ENCODE results near the gene DNAJC6.

DNAJC6 gene

GRCh38 chr1:65414538-65414937 lies 105.2 kb downstream of the DNAJC6 start:
- Histone ChIP-seq H3K9me3 (ENCODE audit: control insufficient read depth, low read length) (no peaks in the 10 kb centered on the region), H3K27me3 (ENCODE audit: control insufficient read depth, insufficient read depth, low read length, poor library complexity, severe bottlenecking) (no peaks in the 10 kb centered on the region), H3K4me3 (ENCODE audit: insufficient read depth, low read depth, low read length) (no peak overlapping the region), H3K27ac (ENCODE audit: insufficient read depth, low read depth, low read length, poor library complexity, severe bottlenecking) (no peak overlapping the region), H3K36me3 (ENCODE audit: control insufficient read depth, insufficient read depth, low read length) (no peaks in the 10 kb centered on the region), H3K4me1 (ENCODE audit: control insufficient read depth, insufficient read depth, low read length) (peaks cover 4% of the 10 kb centered on the region)
- 100% methylated on average over 1 of the region's 4 CpGs; no CpG with 5 or more reads in 1 of the 2 experiments for WGBS, 2 experiments

GRCh38 chr1:65416767-65417166 lies 107.4 kb downstream of the DNAJC6 start:
- Histone ChIP-seq H3K4me1 (ENCODE audit: control insufficient read depth, insufficient read depth, low read length) (peaks cover 5% of the 10 kb centered on the region), H3K9me3 (ENCODE audit: control insufficient read depth, low read length) (no peaks in the 10 kb centered on the region), H3K27me3 (ENCODE audit: control insufficient read depth, insufficient read depth, low read length, poor library complexity, severe bottlenecking) (no peaks in the 10 kb centered on the region), H3K36me3 (ENCODE audit: control insufficient read depth, insufficient read depth, low read length) (no peaks in the 10 kb centered on the region), H3K27ac (ENCODE audit: insufficient read depth, low read depth, low read length, poor library complexity, severe bottlenecking) (no peak overlapping the region), H3K4me3 (ENCODE audit: insufficient read depth, low read depth, low read length) (no peak overlapping the region)
- WGBS, 2 experiments, result 93 to 100% methylated on average over 1 of the region's 1 CpG

- H3K4me1 ChIP-seq (ENCODE audit: control insufficient read depth, insufficient read depth, low read length), result peaks cover 8% of the 10 kb centered on the region
- 82 to 95% methylated on average over 1 to 2 of the region's 2 CpGs for WGBS, 2 experiments
- H3K36me3 ChIP-seq (ENCODE audit: control insufficient read depth, insufficient read depth, low read length), result no peaks in the 10 kb centered on the region
- H3K27ac ChIP-seq (ENCODE audit: insufficient read depth, low read depth, low read length, poor library complexity, severe bottlenecking), result no peak overlapping the region
- no peaks in the 10 kb centered on the region for H3K9me3 ChIP-seq (ENCODE audit: control insufficient read depth, low read length)
- H3K4me3 ChIP-seq (ENCODE audit: insufficient read depth, low read depth, low read length), result no peak overlapping the region
- H3K27me3 ChIP-seq (ENCODE audit: control insufficient read depth, insufficient read depth, low read length, poor library complexity, severe bottlenecking), result no peaks in the 10 kb centered on the region
Measured at GRCh38 chr1:65417729-65418128, 108.4 kb downstream of the DNAJC6 start.

GRCh38 chr1:65418522-65419185 lies 109.3 kb downstream of the DNAJC6 start:
- Histone ChIP-seq H3K27me3 (ENCODE audit: control insufficient read depth, insufficient read depth, low read length, poor library complexity, severe bottlenecking) (no peaks in the 10 kb centered on the region), H3K36me3 (ENCODE audit: control insufficient read depth, insufficient read depth, low read length) (no peaks in the 10 kb centered on the region), H3K4me1 (ENCODE audit: control insufficient read depth, insufficient read depth, low read length) (peaks cover 8% of the 10 kb centered on the region), H3K4me3 (ENCODE audit: insufficient read depth, low read depth, low read length) (no peak overlapping the region), H3K27ac (ENCODE audit: insufficient read depth, low read depth, low read length, poor library complexity, severe bottlenecking) (no peak overlapping the region), H3K9me3 (ENCODE audit: control insufficient read depth, low read length) (no peaks in the 10 kb centered on the region)
- WGBS, 2 experiments, result 95 to 100% methylated on average over 3 to 4 of the region's 4 CpGs

- Histone ChIP-seq H3K27me3 (ENCODE audit: control insufficient read depth, insufficient read depth, low read length, poor library complexity, severe bottlenecking) (no peaks in the 10 kb centered on the region), H3K4me3 (ENCODE audit: insufficient read depth, low read depth, low read length) (peak overlapping the region; percentile 70), H3K4me1 (ENCODE audit: control insufficient read depth, insufficient read depth, low read length) (peaks cover 8% of the 10 kb centered on the region), H3K27ac (ENCODE audit: insufficient read depth, low read depth, low read length, poor library complexity, severe bottlenecking) (peak overlapping the region; percentile 96), H3K9me3 (ENCODE audit: control insufficient read depth, low read length) (no peaks in the 10 kb centered on the region), H3K36me3 (ENCODE audit: control insufficient read depth, insufficient read depth, low read length) (no peaks in the 10 kb centered on the region)
- WGBS, 2 experiments, result 1% methylated on average over 50 to 52 of the region's 52 CpGs
Measured at GRCh38 chr1:65419681-65420589, 110.6 kb downstream of the DNAJC6 start.

- Histone ChIP-seq H3K27me3 (ENCODE audit: control insufficient read depth, insufficient read depth, low read length, poor library complexity, severe bottlenecking) (no peaks in the 10 kb centered on the region), H3K36me3 (ENCODE audit: control insufficient read depth, insufficient read depth, low read length) (peaks cover 1% of the 10 kb centered on the region), H3K4me3 (ENCODE audit: insufficient read depth, low read depth, low read length) (peak within 1 kb of the TSS; percentile 70), H3K27ac (ENCODE audit: insufficient read depth, low read depth, low read length, poor library complexity, severe bottlenecking) (peak within 1 kb of the TSS; percentile 96), H3K4me1 (ENCODE audit: control insufficient read depth, insufficient read depth, low read length) (peaks cover 8% of the 10 kb centered on the region), H3K9me3 (ENCODE audit: control insufficient read depth, low read length) (no peaks in the 10 kb centered on the region)
- WGBS, 2 experiments, result 0% methylated on average over 60 of the region's 60 CpGs
Measured at GRCh38 chr1:65420590-65421350, 111.4 kb downstream of the DNAJC6 start, which contains the start of the genes LEPR and LEPROT. LEPR (plus strand) TSS chr1:65420668; CDS start chr1:65565566, 144,898 bp downstream. LEPROT (plus strand) TSS chr1:65420668; CDS start chr1:65420725, 57 bp downstream.

GRCh38 chr1:65421351-65422025 lies 112.1 kb downstream of the DNAJC6 start:
- no peaks in the 10 kb centered on the region for H3K9me3 ChIP-seq (ENCODE audit: control insufficient read depth, low read length)
- peak overlapping the region; percentile 70 for H3K4me3 ChIP-seq (ENCODE audit: insufficient read depth, low read depth, low read length)
- peaks cover 8% of the 10 kb centered on the region for H3K4me1 ChIP-seq (ENCODE audit: control insufficient read depth, insufficient read depth, low read length)
- H3K27me3 ChIP-seq (ENCODE audit: control insufficient read depth, insufficient read depth, low read length, poor library complexity, severe bottlenecking), result no peaks in the 10 kb centered on the region
- WGBS, 2 experiments, result 30 to 34% methylated on average over 8 to 13 of the region's 13 CpGs
- peak overlapping the region; percentile 96 for H3K27ac ChIP-seq (ENCODE audit: insufficient read depth, low read depth, low read length, poor library complexity, severe bottlenecking)
- H3K36me3 ChIP-seq (ENCODE audit: control insufficient read depth, insufficient read depth, low read length), result peaks cover 8% of the 10 kb centered on the region

- peak overlapping the region; percentile 1 for H3K4me3 ChIP-seq (ENCODE audit: insufficient read depth, low read depth, low read length)
- no peak overlapping the region for H3K27ac ChIP-seq (ENCODE audit: insufficient read depth, low read depth, low read length, poor library complexity, severe bottlenecking)
- H3K36me3 ChIP-seq (ENCODE audit: control insufficient read depth, insufficient read depth, low read length), result peaks cover 8% of the 10 kb centered on the region
- peaks cover 8% of the 10 kb centered on the region for H3K4me1 ChIP-seq (ENCODE audit: control insufficient read depth, insufficient read depth, low read length)
- 93 to 95% methylated on average over 12 of the region's 12 CpGs for WGBS, 2 experiments
- H3K9me3 ChIP-seq (ENCODE audit: control insufficient read depth, low read length), result no peaks in the 10 kb centered on the region
- no peaks in the 10 kb centered on the region for H3K27me3 ChIP-seq (ENCODE audit: control insufficient read depth, insufficient read depth, low read length, poor library complexity, severe bottlenecking)
Measured at GRCh38 chr1:65422241-65423203, 113.2 kb downstream of the DNAJC6 start.
